ENCODE data around the gene SMIM30.

Gene SMIM30

GRCh38 chr7:113142385-113143119 lies 24.2 kb upstream of the SMIM30 start:
- Histone ChIP-seq H3K9ac (ENCODE audit: insufficient read length) (no peak overlapping the region), H3K36me3 (ENCODE audit: insufficient read depth, low read length) (no peaks in the 10 kb centered on the region), H3K4me3 (no peak overlapping the region), H3K27ac (no peak overlapping the region), H3K9me3 (ENCODE audit: low read depth, low read length) (no peaks in the 10 kb centered on the region)
- DNase-seq (ENCODE audit: low read depth, low spot score) = peak; percentile 28
- no peak for TF ChIP-seq EZH2 (IDR thresholded peaks at IDR 0.05)
- no peak for TF ChIP-seq POLR2AphosphoS5 (IDR thresholded peaks at IDR 0.05; ENCODE audit: borderline replicate concordance, low read depth, low read length)
- no peak for TF ChIP-seq FOXP2 (optimal IDR thresholded peaks at IDR 0.05; ENCODE audit: control extremely low read depth, extremely low read length, insufficient read depth)

GRCh38 chr7:113141803-113142202 lies 23.4 kb upstream of the SMIM30 start:
- TF ChIP-seq FOXP2 (optimal IDR thresholded peaks at IDR 0.05; ENCODE audit: control extremely low read depth, extremely low read length, insufficient read depth) (no peak), POLR2AphosphoS5 (IDR thresholded peaks at IDR 0.05; ENCODE audit: borderline replicate concordance, low read depth, low read length) (no peak), EZH2 (IDR thresholded peaks at IDR 0.05) (no peak)
- no peak for DNase-seq (ENCODE audit: low read depth, low spot score)
- Histone ChIP-seq H3K27ac (no peak overlapping the region), H3K36me3 (ENCODE audit: insufficient read depth, low read length) (no peaks in the 10 kb centered on the region), H3K9ac (ENCODE audit: insufficient read length) (no peak overlapping the region), H3K9me3 (ENCODE audit: low read depth, low read length) (no peaks in the 10 kb centered on the region), H3K4me3 (no peak overlapping the region)

GRCh38 chr7:113140956-113141355 lies 22.6 kb upstream of the SMIM30 start:
- H3K9me3 ChIP-seq (ENCODE audit: low read depth, low read length) = no peaks in the 10 kb centered on the region
- no peak overlapping the region for H3K27ac ChIP-seq
- no peak overlapping the region for H3K9ac ChIP-seq (ENCODE audit: insufficient read length)
- no peaks in the 10 kb centered on the region for H3K36me3 ChIP-seq (ENCODE audit: insufficient read depth, low read length)
- no peak overlapping the region for H3K4me3 ChIP-seq
- DNase-seq (ENCODE audit: low read depth, low spot score) = no peak
- TF ChIP-seq EZH2 (IDR thresholded peaks at IDR 0.05) (no peak), FOXP2 (optimal IDR thresholded peaks at IDR 0.05; ENCODE audit: control extremely low read depth, extremely low read length, insufficient read depth) (no peak), POLR2AphosphoS5 (IDR thresholded peaks at IDR 0.05; ENCODE audit: borderline replicate concordance, low read depth, low read length) (no peak)

GRCh38 chr7:113137241-113137640 lies 18.9 kb upstream of the SMIM30 start:
- Histone ChIP-seq H3K27ac (no peak overlapping the region), H3K36me3 (ENCODE audit: insufficient read depth, low read length) (no peaks in the 10 kb centered on the region), H3K4me3 (no peak overlapping the region), H3K9ac (ENCODE audit: insufficient read length) (no peak overlapping the region), H3K9me3 (ENCODE audit: low read depth, low read length) (no peaks in the 10 kb centered on the region)
- no peak for DNase-seq (ENCODE audit: low read depth, low spot score)
- no peak for TF ChIP-seq EZH2 (IDR thresholded peaks at IDR 0.05)
- no peak for TF ChIP-seq POLR2AphosphoS5 (IDR thresholded peaks at IDR 0.05; ENCODE audit: borderline replicate concordance, low read depth, low read length)
- TF ChIP-seq FOXP2 (optimal IDR thresholded peaks at IDR 0.05; ENCODE audit: control extremely low read depth, extremely low read length, insufficient read depth) = no peak

- Histone ChIP-seq H3K9ac (ENCODE audit: insufficient read length) (no peak overlapping the region), H3K36me3 (ENCODE audit: insufficient read depth, low read length) (no peaks in the 10 kb centered on the region), H3K27ac (no peak overlapping the region), H3K4me3 (no peak overlapping the region), H3K9me3 (ENCODE audit: low read depth, low read length) (no peaks in the 10 kb centered on the region)
- TF ChIP-seq FOXP2 (optimal IDR thresholded peaks at IDR 0.05; ENCODE audit: control extremely low read depth, extremely low read length, insufficient read depth) (no peak), EZH2 (IDR thresholded peaks at IDR 0.05) (no peak), POLR2AphosphoS5 (IDR thresholded peaks at IDR 0.05; ENCODE audit: borderline replicate concordance, low read depth, low read length) (no peak)
- no peak for DNase-seq (ENCODE audit: low read depth, low spot score)
These were observed 15.7 kb upstream of the SMIM30 start for GRCh38 chr7:113134025-113134424.

GRCh38 chr7:113131367-113131766 lies 13.0 kb upstream of the SMIM30 start:
- H3K36me3 ChIP-seq (ENCODE audit: insufficient read depth, low read length) = no peaks in the 10 kb centered on the region
- H3K9me3 ChIP-seq (ENCODE audit: low read depth, low read length) = no peaks in the 10 kb centered on the region
- TF ChIP-seq EZH2 (IDR thresholded peaks at IDR 0.05) (no peak), FOXP2 (optimal IDR thresholded peaks at IDR 0.05; ENCODE audit: control extremely low read depth, extremely low read length, insufficient read depth) (no peak), POLR2AphosphoS5 (IDR thresholded peaks at IDR 0.05; ENCODE audit: borderline replicate concordance, low read depth, low read length) (no peak)
- H3K4me3 ChIP-seq = no peak overlapping the region
- no peak for DNase-seq (ENCODE audit: low read depth, low spot score)
- H3K27ac ChIP-seq = no peak overlapping the region
- no peak overlapping the region for H3K9ac ChIP-seq (ENCODE audit: insufficient read length)

GRCh38 chr7:113128031-113128430 lies 9.7 kb upstream of the SMIM30 start:
- no peak overlapping the region for H3K4me3 ChIP-seq
- no peaks in the 10 kb centered on the region for H3K36me3 ChIP-seq (ENCODE audit: insufficient read depth, low read length)
- no peak for TF ChIP-seq POLR2AphosphoS5 (IDR thresholded peaks at IDR 0.05; ENCODE audit: borderline replicate concordance, low read depth, low read length)
- TF ChIP-seq FOXP2 (optimal IDR thresholded peaks at IDR 0.05; ENCODE audit: control extremely low read depth, extremely low read length, insufficient read depth) = no peak
- no peak for TF ChIP-seq EZH2 (IDR thresholded peaks at IDR 0.05)
- no peak for DNase-seq (ENCODE audit: low read depth, low spot score)
- H3K27ac ChIP-seq = no peak overlapping the region
- H3K9me3 ChIP-seq (ENCODE audit: low read depth, low read length) = no peaks in the 10 kb centered on the region
- no peak overlapping the region for H3K9ac ChIP-seq (ENCODE audit: insufficient read length)

GRCh38 chr7:113125728-113126127 lies 7.4 kb upstream of the SMIM30 start:
- H3K4me3 ChIP-seq = no peak overlapping the region
- H3K9me3 ChIP-seq (ENCODE audit: low read depth, low read length) = no peaks in the 10 kb centered on the region
- no peak overlapping the region for H3K27ac ChIP-seq
- DNase-seq (ENCODE audit: low read depth, low spot score) = no peak
- no peak for TF ChIP-seq POLR2AphosphoS5 (IDR thresholded peaks at IDR 0.05; ENCODE audit: borderline replicate concordance, low read depth, low read length)
- TF ChIP-seq EZH2 (IDR thresholded peaks at IDR 0.05) = no peak
- no peak for TF ChIP-seq FOXP2 (optimal IDR thresholded peaks at IDR 0.05; ENCODE audit: control extremely low read depth, extremely low read length, insufficient read depth)
- H3K9ac ChIP-seq (ENCODE audit: insufficient read length) = no peak overlapping the region
- no peaks in the 10 kb centered on the region for H3K36me3 ChIP-seq (ENCODE audit: insufficient read depth, low read length)

- no peak for TF ChIP-seq POLR2AphosphoS5 (IDR thresholded peaks at IDR 0.05; ENCODE audit: borderline replicate concordance, low read depth, low read length)
- TF ChIP-seq EZH2 (IDR thresholded peaks at IDR 0.05) = no peak
- no peak for TF ChIP-seq FOXP2 (optimal IDR thresholded peaks at IDR 0.05; ENCODE audit: control extremely low read depth, extremely low read length, insufficient read depth)
- H3K36me3 ChIP-seq (ENCODE audit: insufficient read depth, low read length) = no peaks in the 10 kb centered on the region; the same call in 1 of the 2 replicates
- no peak for DNase-seq (ENCODE audit: low read depth, low spot score)
- H3K27ac ChIP-seq = no peak overlapping the region
- no peaks in the 10 kb centered on the region for H3K9me3 ChIP-seq (ENCODE audit: low read depth, low read length)
- no peak overlapping the region for H3K4me3 ChIP-seq
- no peak overlapping the region for H3K9ac ChIP-seq (ENCODE audit: insufficient read length)
These were observed 4.4 kb upstream of the SMIM30 start for GRCh38 chr7:113122744-113123143.
